Dedifferentiated amniotic fluid mesenchymal stem cell (primary cell): Measurements from ENCODE around the gene COL20A1.
"Not testable (repeated sequence)": the region's sequence is repeated elsewhere in the genome, so short reads cannot be mapped to it uniquely, and the experiment has no call there.

Experiments used
- DNase-seq: peaks from one replicate; pipeline ENCODE4 v3.0.0-alpha.2; 2016; ENCODE audit errors: extremely low spot score

Gene COL20A1

DNA sequence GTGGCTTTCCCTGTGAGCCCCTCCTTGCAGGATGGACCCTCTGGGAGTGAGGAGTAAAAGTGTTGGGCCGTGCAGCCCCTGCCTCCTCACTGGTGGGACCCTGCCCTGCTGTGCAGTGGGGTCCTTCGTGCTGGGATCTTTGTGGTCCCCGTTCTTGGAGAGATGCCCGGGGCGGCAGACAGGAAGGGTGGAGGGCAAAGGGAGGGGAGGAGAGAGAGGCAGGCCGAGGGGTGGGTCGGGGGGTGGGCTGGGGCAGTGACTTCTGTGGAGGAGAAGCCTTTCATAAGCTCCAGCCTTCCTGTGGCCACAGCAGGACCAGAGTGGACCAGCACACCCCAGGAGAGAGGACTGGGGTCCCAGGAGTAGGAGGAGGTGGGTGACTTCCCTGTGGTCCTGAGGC lies at the start of gene COL20A1:
COL20A1 (plus strand) TSS at position 283 of the 400 bp plus-strand sequence. CDS start 1,922 bp downstream, outside the sequence.
- DNase-seq = no peak

DNA sequence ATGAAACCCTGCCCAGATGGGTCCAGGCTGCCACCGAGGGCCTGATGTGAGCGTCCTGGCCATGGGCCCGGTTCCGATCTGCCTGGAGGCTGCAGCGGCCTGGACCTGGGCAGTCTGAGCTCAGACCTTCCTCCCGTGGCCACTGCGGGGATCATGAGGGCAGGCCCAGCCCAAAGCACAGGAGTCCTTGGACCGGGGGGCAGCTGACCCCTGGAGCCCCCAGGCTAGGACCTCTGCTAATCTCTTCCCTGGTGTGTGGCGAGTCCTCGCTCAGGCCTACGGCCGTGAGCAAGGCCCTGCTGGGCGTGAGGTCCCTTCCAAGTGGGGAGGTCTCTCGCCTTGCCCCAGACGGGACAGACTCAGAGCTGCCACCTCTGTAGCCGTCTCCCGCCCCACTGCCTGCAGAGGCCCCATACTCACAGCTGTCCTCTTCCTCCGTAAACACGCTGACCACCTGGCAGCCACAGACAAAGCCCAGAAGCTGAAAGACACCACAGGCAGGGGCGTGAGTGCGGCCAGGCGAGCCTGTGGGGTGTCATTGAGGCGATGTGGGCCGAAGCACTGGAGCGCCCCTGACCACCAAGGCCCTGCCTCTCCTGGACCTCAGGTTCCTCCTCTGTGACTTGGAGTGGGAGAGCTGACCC lies 49.3 kb upstream of the COL20A1 start:
- DNase-seq = no peak

GRCh38 chr20:63244468-63244867 lies 48.5 kb upstream of the COL20A1 start:
- no peak for DNase-seq

GRCh38 chr20:63246490-63247288 lies 46.3 kb upstream of the COL20A1 start:
- no peak for DNase-seq

DNA sequence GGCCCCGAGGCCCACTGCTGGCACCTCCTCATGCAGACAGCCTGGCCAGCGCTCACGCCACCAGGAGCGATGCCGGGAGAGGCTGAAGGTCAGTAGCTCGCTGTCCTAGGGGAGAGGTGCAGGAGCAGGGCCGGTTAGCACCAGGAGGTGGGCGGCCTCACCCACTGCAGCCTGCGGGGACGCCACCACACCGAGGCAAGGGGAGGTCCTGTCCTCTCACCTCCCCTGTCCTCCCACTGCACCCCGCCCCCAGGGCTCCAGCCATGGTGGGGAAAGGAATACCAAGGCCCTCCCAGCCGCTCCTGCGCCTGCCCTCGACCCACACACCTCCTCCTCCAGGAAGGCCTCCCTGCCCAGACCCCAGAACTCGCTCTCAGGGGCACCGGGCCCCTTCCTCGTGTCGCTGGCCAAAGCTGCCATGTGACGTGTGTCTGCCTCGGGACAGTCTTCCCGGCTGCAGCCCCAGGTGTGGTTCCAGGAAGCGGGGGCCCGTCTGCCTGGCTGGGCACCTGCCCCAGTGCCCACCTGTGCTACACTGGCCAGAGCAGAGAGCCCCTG lies 45.2 kb upstream of the COL20A1 start:
- no peak for DNase-seq

DNA sequence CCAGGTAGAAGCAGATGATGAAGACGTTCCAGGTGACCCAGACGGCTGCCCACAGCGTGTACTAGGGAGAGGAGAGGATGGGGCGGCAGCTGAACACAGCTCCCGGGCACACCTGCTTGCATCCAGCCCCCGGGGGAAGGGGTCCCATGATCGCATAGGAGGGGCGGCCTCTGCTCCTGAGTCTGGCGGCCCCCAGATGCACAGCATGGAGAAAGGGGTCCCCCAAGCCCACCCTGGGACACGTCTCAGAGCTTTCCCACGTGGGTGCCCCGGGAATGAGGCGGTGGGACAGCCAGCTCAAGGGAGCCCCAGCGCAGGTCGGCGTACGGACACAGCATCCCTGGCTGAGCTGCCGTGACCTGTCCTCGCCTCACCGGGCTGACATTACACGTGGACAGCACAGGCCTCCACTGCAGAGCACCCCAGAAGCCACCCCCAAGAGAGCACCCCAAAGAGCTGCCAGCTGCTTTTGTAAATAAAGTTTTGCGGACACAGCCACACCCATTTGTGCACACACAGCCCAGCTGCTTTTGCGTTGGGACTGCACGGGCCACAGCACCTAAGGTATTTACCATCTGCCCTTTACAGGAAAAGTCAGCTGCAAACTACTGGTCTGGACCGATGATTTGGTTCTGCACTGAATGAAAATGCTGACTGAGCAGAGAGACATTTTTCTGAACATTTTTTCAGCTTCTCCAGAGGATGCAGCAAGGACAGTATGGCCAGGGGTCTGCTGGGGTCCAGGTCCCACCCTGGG lies 44.0 kb upstream of the COL20A1 start:
- DNase-seq = no peak

GRCh38 chr20:63249891-63250290 lies 43.1 kb upstream of the COL20A1 start:
- no peak for DNase-seq

- not testable (repeated sequence) for DNase-seq
These were observed 41.6 kb upstream of the COL20A1 start for GRCh38 chr20:63251350-63251749.

GRCh38 chr20:63252284-63252711 lies 40.7 kb upstream of the COL20A1 start:
- no peak for DNase-seq

GRCh38 chr20:63253065-63253437 lies 39.9 kb upstream of the COL20A1 start:
- DNase-seq = no peak

DNA sequence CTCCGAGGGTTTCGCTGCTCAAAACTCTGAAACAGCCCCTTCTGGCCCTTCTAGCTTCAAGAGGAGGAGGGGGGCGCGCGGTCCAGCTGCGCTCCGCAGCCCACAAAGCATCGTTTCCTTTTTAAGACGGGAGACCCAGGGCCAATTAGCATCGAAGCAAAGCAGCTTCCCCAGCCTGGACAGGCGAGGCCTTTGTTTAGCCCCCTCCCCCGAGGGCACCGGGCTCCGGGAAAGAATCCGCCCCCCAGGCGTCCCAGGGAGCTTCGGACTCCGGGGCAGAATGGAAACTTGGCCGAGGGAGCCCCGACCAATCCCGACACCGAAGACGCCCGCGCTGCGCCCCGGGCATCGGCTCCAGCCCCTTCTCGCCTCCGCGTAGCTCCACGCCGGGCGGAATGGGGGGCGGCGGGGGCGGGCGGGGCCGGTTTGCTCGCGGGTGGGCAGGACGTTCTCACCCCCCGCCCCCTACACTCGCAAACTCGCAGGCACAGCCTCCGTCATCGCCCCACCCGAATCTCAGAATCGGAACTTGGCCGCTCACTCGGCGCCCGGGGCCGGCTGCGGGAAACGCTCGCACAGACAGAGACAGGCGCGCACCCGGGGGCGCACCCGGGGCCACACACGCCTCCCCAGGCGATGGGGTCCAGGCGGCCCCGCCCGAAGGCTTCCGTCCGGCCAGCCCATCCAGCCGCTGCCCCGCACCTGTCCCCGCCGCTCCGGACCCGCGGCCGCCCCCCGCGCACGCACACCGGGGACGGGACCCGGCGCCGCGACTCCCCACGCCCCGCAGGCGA lies 39.4 kb upstream of the COL20A1 start:
- no peak for DNase-seq

- no peak for DNase-seq
These were observed 38.8 kb upstream of the COL20A1 start, which contains the start of gene NKAIN4 for GRCh38 chr20:63254232-63254605. TSS of gene NKAIN4 (minus strand) at chr20:63254463. CDS start at chr20:63254450, 13 bp downstream.

DNA sequence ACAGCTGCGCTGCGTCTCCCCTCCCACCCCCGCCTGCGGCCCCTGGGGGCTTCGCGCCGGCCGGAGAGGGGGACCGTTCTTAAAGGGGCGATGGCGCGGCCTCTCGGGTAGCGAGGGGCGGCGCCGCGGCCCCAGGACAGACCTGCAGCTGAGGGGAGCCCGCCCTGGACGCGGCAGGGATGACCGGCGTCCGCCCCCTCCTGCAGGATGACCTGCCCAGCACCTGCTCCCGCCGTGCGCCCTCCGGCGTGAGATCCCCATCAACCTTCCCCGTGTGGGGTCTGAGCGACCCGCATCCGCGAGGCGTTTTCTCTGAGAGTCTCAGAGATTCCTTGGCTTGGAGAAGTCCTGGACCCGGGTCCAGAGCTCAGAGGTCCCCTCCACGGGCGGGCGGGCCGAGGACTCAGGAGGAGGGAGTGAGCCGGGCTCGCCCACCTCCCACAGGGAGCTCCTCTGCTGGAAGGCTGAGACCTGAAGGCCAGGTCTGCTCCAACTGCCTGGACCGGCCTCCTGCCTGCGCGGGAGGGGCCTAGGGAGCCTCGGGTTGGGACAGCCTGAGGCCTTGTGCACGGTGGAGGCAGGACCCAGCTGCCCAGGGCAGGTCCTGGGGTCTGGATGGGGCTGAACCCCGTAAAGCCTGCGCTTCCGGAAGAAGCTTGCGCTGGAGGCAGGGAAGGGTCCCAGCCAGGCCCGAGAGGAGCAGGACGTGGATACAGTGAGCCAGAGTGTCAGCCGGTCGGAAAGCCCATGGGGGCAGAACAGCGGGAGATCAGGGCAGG lies 38.2 kb upstream of the COL20A1 start:
- no peak for DNase-seq

GRCh38 chr20:63255931-63256704 lies 36.9 kb upstream of the COL20A1 start:
- no peak for DNase-seq

DNA sequence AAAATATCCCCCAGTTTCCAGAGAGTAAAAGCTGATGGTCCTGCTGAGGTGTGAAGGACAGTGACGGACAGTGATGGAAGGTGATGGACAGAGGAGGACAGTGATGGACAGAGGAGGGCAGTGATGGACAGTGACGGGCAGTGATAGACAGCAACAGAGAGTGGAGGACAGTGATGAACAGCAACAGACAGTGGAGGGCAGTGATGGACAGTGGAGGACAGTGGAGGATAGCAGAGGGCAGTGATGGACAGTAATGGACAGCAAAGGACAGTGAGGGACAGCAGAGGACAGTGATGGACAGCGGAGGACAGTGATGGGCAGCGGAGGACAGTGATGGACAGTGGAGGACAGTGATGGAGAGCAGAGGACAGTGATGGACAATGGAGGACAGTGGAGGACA lies 36.0 kb upstream of the COL20A1 start:
- no peak for DNase-seq

DNA sequence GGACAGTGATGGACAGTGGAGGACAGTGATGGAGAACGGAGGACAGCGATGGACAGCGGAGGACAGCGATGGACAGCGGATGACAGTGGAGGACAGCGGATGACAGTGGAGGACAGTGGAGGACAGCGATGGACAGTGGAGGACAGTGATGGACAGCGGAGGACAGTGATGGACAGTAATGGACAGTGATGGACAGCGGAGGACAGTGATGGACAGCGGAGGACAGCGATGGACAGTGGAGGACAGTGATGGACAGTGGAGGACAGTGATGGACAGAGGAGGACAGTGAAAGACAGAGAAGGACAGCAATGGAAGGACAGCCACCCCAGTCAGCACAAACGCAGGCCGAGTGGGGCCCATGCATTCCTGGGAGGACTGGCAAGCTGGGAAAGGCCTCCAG lies 35.4 kb upstream of the COL20A1 start:
- DNase-seq = no peak

- no peak for DNase-seq
These were observed 34.2 kb upstream of the COL20A1 start for GRCh38 chr20:63258781-63259180.

DNA sequence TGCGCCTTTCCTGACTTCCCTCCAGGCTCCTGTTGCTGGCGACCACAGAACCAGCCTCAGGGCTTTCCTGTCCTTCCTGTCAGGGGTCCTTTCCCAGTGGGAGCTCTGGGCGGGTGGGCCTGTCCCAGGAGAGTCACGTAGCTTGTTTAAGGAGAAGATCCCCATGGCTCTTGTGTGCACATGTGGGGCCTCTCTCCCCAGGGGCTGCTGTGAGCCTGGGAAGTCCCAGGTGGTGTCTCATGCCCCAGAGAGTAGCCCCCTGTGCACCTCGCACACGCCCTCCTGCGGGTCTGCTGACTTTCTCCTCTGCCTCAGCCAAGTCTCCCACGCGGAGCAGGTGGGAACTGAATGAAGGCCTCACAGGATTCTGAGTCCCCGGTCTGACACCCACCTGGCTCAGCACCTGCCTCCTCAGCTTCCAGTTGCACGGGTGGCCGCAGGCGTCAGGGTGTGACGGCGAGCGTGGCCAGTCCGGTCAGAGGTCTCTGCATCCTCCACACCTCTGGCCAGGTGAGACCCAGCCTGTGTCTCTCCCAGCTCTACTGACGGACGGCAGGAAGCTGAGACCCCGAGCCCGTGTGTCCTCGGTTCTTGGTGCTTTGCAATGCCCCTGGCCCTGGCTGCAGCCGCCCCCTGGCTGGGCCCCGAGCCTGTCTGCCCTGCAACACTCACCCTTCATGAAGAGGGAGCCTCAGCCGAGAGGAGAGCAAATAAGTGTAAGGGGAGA lies 33.1 kb upstream of the COL20A1 start:
- no peak for DNase-seq

DNA sequence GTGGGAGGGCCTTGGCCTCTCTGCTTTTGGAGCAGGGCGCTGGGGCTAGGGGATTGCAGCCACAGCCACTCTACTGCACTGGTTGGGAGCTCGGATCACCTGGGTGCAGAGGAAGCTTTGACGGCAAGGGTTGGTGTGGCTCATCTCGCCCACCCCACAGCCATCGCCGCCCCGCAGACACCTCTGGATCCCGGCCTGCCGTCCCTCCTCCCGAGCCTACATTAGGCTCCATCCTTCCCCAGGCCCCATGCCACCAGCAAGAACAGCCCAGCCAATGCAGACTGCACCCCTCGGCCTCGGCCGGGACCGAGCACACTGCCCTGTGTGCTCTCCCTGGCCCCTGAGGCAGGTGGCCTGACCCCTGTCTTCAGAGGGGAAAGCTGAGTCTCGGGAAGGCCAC lies 32.5 kb upstream of the COL20A1 start:
- no peak for DNase-seq
